GM12878 (cell line): ENCODE results near the gene MAN2A1. TPM values are rescaled to one million over a fixed set of nuclear protein-coding genes. Genes with fewer than 3 reads are reported as not detected.

Source experiments
- ATAC-seq: fragments of 200-7000 bp; cut with Tn5 transposase; 3 replicates; pipeline ENCODE4 v1.9.1; 2020; ENCODE audit warnings: mild to moderate bottlenecking, moderate library complexity
- BruUV-seq: library from RNA; stranded (reverse); fragments of 400-500 nt; replicated peaks from 2 replicates; lab custom pipeline; 2021; lab: Mats Ljungman, UMichigan
- CTCF ChIA-PET: fragments of 300-600 bp; sonication (Branson Sonifier 250); formaldehyde crosslinking; extraction: SDS; loops from one replicate; lab custom pipeline; 2021; ENCODE audit warnings: inconsistent platforms; lab: Yijun Ruan, JAX
- POLR2A ChIA-PET: fragments of 350-600 bp; formaldehyde crosslinking; extraction: SDS; loops from one replicate; lab custom pipeline; 2021; ENCODE audit warnings: inconsistent platforms; lab: Charles Lee
- RAD21 ChIA-PET: fragments of 300-600 bp; sonication (Branson Sonifier 250); formaldehyde crosslinking; loops from one replicate; lab custom pipeline; 2023; ENCODE audit warnings: antibody characterized with exemption; ENCODE audit not compliant: unreplicated experiment; lab: Charles Lee
- SMC1A ChIA-PET: fragments of 300-600 bp; sonication (Branson Sonifier 250); formaldehyde crosslinking; loops from one replicate; lab custom pipeline; 2023; ENCODE audit not compliant: unreplicated experiment, uncharacterized antibody; lab: Charles Lee
- DNase-seq: peaks from one replicate; pipeline ENCODE4 v3.0.0-alpha.2; 2011; ENCODE audit warnings: low read depth, low spot score
- FAIRE-seq: peaks from 3 replicates; lab custom pipeline; 2011; peaks lifted over from hg19 to GRCh38; lab: Jason Lieb, UNC
- H2AFZ ChIP-seq: 2 replicates; pipeline ENCODE4 v1.6.0; 2011; ENCODE audit warnings: low read depth, low read length, control low read depth; ENCODE audit not compliant: control insufficient read depth
- H3K27ac ChIP-seq: 2 replicates; pipeline ENCODE4 v1.5.1; 2011; ENCODE audit warnings: control low read depth; ENCODE audit not compliant: control insufficient read depth, insufficient read depth
- H3K27me3 ChIP-seq, 2 experiments: replicated peaks in 1 of 2; 2 replicates each; pipeline versions ENCODE4 v1.6.0 to v1.6.1; 2011; ENCODE audit warnings: low read length in 1 of 2; ENCODE audit not compliant: control insufficient read depth in 2 of 2, insufficient read depth in 2 of 2
- H3K36me3 ChIP-seq, 2 experiments: 2 replicates each; pipeline ENCODE4 v1.5.1; 2011; ENCODE audit warnings: low read length in 1 of 2; ENCODE audit not compliant: control insufficient read depth in 2 of 2, insufficient read depth in 2 of 2
- H3K4me1 ChIP-seq: 2 replicates; pipeline ENCODE4 v1.6.1; 2011; ENCODE audit warnings: mild to moderate bottlenecking, low read length, moderate library complexity, mixed read lengths; ENCODE audit not compliant: control insufficient read depth, insufficient read depth
- H3K4me2 ChIP-seq: 2 replicates; pipeline ENCODE4 v1.6.0; 2011; ENCODE audit warnings: control low read depth; ENCODE audit not compliant: control insufficient read depth, insufficient read depth
- H3K4me3 ChIP-seq: fragments of 200-600 bp; sonication (generic); 2 replicates; pipeline ENCODE4 v1.5.1; 2016
- H3K79me2 ChIP-seq: 2 replicates; pipeline ENCODE4 v1.6.0; 2011; ENCODE audit warnings: low read length; ENCODE audit not compliant: control insufficient read depth, insufficient read depth
- H3K9ac ChIP-seq: 2 replicates; pipeline ENCODE4 v1.8.0; 2011; ENCODE audit warnings: low read length, control low read depth, mixed read lengths; ENCODE audit not compliant: control insufficient read depth, insufficient read depth
- H3K9me3 ChIP-seq: replicated peaks from 3 replicates; pipeline ENCODE4 v1.5.1; 2011; ENCODE audit warnings: mild to moderate bottlenecking, low read length; ENCODE audit not compliant: control insufficient read depth, insufficient read depth
- H4K20me1 ChIP-seq: 2 replicates; pipeline ENCODE4 v1.6.0; 2011; ENCODE audit not compliant: control insufficient read depth, insufficient read depth
- BCLAF1 ChIP-seq: fragments of 450-650 bp; IDR thresholded peaks from 2 replicates; pipeline ENCODE4 v1.6.1; 2017; ENCODE audit warnings: antibody characterized with exemption, mild to moderate bottlenecking, moderate library complexity
- BHLHE40 ChIP-seq, 2 experiments: fragments of 450-650 bp in 1 of 2; IDR thresholded peaks; 2 replicates each; pipeline ENCODE4 v1.6.1; 2011 to 2017; ENCODE audit warnings: low read depth in 2 of 2, borderline replicate concordance in 1 of 2, improper control_type of control experiment in 1 of 2, low read length in 1 of 2, mild to moderate bottlenecking in 1 of 2
- CREB1 ChIP-seq: IDR thresholded peaks from 2 replicates; pipeline ENCODE4 v1.6.1; 2012; ENCODE audit warnings: low read depth, mild to moderate bottlenecking, inconsistent platforms
- GABPA ChIP-seq: IDR thresholded peaks from 2 replicates; pipeline ENCODE4 v1.6.1; 2014; ENCODE audit warnings: antibody characterized with exemption, low read depth, mild to moderate bottlenecking, inconsistent platforms
- HCFC1 ChIP-seq: fragments of 150-350 bp; IDR thresholded peaks from 2 replicates; pipeline ENCODE4 v1.6.1; 2014; ENCODE audit warnings: low read length
- HDGF ChIP-seq: fragments of 450-650 bp; IDR thresholded peaks from 2 replicates; pipeline ENCODE4 v1.6.1; 2016; ENCODE audit warnings: antibody characterized with exemption
- IKZF2 ChIP-seq, 2 experiments: fragments of 450-650 bp; IDR thresholded peaks; 2 replicates each; pipeline ENCODE4 v1.6.1; 2017; ENCODE audit warnings: mild to moderate bottlenecking in 2 of 2, moderate library complexity in 2 of 2
- MEF2A ChIP-seq: IDR thresholded peaks from 2 replicates; pipeline ENCODE4 v1.6.1; 2011; ENCODE audit warnings: low read depth, mild to moderate bottlenecking, low read length, moderate library complexity; ENCODE audit not compliant: insufficient read depth
- RELB ChIP-seq: fragments of 450-650 bp; IDR thresholded peaks from 2 replicates; pipeline ENCODE4 v1.6.1; 2017; ENCODE audit warnings: low read depth, mild to moderate bottlenecking, moderate library complexity
- SPI1 ChIP-seq: IDR thresholded peaks from 2 replicates; pipeline ENCODE4 v1.6.1; 2011; ENCODE audit warnings: low read depth, mild to moderate bottlenecking, low read length, moderate library complexity, borderline replicate concordance; ENCODE audit not compliant: insufficient read depth
- SREBF2 ChIP-seq: IDR thresholded peaks from 2 replicates; pipeline ENCODE4 v1.6.1; 2012; ENCODE audit warnings: mild to moderate bottlenecking, low read length
- SUPT20H ChIP-seq: IDR thresholded peaks from 2 replicates; pipeline ENCODE4 v1.6.1; 2011; ENCODE audit warnings: low read depth, mild to moderate bottlenecking, low read length, moderate library complexity, borderline replicate concordance; ENCODE audit not compliant: control insufficient read depth
- WGBS: methylation state at CpG from one replicate; pipeline ENCODE4 v1.1.6; 2016; ENCODE audit warnings: low lambda C conversion rate; ENCODE audit not compliant: insufficient replicate concordance, insufficient coverage; ENCODE audit errors: missing lambda C conversion rate; 5-methylcytosine and 5-hydroxymethylcytosine counted together
- in situ Hi-C: fragments of 300-500 bp; cut with MboI; formaldehyde crosslinking; loops from 9 replicates; pipeline ENCODE4 v1.14.3; 2018; ENCODE audit warnings: mixed read lengths
- intact Hi-C: fragments of 100-400 bp; cut with micrococcal nuclease; formaldehyde crosslinking; loops from one replicate; pipeline ENCODE4 v1.14.2; 2022; ENCODE audit not compliant: unreplicated experiment
- polyA plus RNA-seq, 11 experiments: library from polyadenylated mRNA; depleted of rRNA in 4 of 11; unstranded in 6 of 11; stranded (reverse) in 5 of 11; fragments of >200 nt; fragmentation: Nextera tagmentation in 4 of 11; fragmentation: Illumina TruSeq in 1 of 11; extraction: Ambion mirVana in 4 of 11; extraction: Trizol in 1 of 11; gene quantifications; 1 replicate in 1 of 11; 2 replicates in 10 of 11; pipeline versions ENCODE4 v1.2.1 to v1.2.3, GENCODE V29; 2011 to 2016; ENCODE audit warnings: inconsistent platforms in 2 of 11, missing spikeins in 2 of 11, low read depth in 1 of 11
- total RNA-seq, 4 experiments: library from RNA; depleted of rRNA in 3 of 4; stranded (reverse); fragments of >200 nt in 3 of 4; fragmentation: Illumina TruSeq in 1 of 4; extraction: Trizol in 1 of 4; gene quantifications; 2 replicates each; pipeline versions ENCODE4 v1.2.1 to v1.2.3, GENCODE V29; 2013 to 2021
- TF ChIP-seq, protein P1 (sequence below): fragments of 450-650 bp; formaldehyde crosslinking; IDR thresholded peaks from 2 replicates; pipeline ENCODE4 v1.5.0; 2022; ENCODE audit warnings: mild to moderate bottlenecking, missing genetic modification characterization
- TF ChIP-seq, protein P2 (sequence below): IDR thresholded peaks from 2 replicates; pipeline ENCODE4 v1.6.1; 2012; ENCODE audit warnings: low read depth, low read length, improper control_type of control experiment
- TF ChIP-seq, protein P3 (sequence below): IDR thresholded peaks from 2 replicates; pipeline ENCODE4 v1.6.1; 2012; ENCODE audit warnings: low read depth, low read length, improper control_type of control experiment

The MAN2A1 gene
- total and polyA plus RNA-seq, 10 of the 15 experiments (the other 5 are each of a cell fraction or from before 2014, with no cell fraction given): 4.2 to 27.9 (median 10.5) TPM

GRCh38 chr5:109836280-109836679, 146.6 kb downstream of the MAN2A1 start:
- SMC1A ChIA-PET: interaction anchor here (1.7 kb wide), 1 partner anchor 13 kb away, joined by 6 read pairs; no protein-coding TSS in a partner anchor
- DNase-seq (no peak), FAIRE-seq (no peak)
- H2AFZ ChIP-seq: no peak overlapping the region
- WGBS: 91% methylated on average over 8 of the region's 8 CpGs
- no peak overlapping the region for H3K9ac ChIP-seq
- no peaks in the 10 kb centered on the region for H3K9me3 ChIP-seq
- no peak for TF ChIP-seq HCFC1
- TF ChIP-seq BCLAF1: no peak
- no peak for TF ChIP-seq RELB
- TF ChIP-seq MEF2A: no peak
- TF ChIP-seq IKZF2 (IDR thresholded peaks at IDR 0.05): no peak
- TF ChIP-seq, protein P1, sequence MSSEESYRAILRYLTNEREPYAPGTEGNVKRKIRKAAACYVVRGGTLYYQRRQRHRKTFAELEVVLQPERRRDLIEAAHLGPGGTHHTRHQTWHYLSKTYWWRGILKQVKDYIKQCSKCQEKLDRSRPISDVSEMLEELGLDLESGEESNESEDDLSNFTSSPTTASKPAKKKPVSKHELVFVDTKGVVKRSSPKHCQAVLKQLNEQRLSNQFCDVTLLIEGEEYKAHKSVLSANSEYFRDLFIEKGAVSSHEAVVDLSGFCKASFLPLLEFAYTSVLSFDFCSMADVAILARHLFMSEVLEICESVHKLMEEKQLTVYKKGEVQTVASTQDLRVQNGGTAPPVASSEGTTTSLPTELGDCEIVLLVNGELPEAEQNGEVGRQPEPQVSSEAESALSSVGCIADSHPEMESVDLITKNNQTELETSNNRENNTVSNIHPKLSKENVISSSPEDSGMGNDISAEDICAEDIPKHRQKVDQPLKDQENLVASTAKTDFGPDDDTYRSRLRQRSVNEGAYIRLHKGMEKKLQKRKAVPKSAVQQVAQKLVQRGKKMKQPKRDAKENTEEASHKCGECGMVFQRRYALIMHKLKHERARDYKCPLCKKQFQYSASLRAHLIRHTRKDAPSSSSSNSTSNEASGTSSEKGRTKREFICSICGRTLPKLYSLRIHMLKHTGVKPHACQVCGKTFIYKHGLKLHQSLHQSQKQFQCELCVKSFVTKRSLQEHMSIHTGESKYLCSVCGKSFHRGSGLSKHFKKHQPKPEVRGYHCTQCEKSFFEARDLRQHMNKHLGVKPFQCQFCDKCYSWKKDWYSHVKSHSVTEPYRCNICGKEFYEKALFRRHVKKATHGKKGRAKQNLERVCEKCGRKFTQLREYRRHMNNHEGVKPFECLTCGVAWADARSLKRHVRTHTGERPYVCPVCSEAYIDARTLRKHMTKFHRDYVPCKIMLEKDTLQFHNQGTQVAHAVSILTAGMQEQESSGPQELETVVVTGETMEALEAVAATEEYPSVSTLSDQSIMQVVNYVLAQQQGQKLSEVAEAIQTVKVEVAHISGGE (CRISPR knock-in tag): no peak
- TF ChIP-seq, protein P2, sequence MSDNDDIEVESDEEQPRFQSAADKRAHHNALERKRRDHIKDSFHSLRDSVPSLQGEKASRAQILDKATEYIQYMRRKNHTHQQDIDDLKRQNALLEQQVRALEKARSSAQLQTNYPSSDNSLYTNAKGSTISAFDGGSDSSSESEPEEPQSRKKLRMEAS: no peak
- TF ChIP-seq SPI1: no peak
- TF ChIP-seq SUPT20H: no peak
- TF ChIP-seq BHLHE40 (IDR thresholded peaks at IDR 0.05; ENCODE audit: borderline replicate concordance in 1 of 2, low read depth in 2 of 2, low read length in 1 of 2): no peak
- no peak for TF ChIP-seq GABPA
- no peak for TF ChIP-seq HDGF
- TF ChIP-seq, protein P3, sequence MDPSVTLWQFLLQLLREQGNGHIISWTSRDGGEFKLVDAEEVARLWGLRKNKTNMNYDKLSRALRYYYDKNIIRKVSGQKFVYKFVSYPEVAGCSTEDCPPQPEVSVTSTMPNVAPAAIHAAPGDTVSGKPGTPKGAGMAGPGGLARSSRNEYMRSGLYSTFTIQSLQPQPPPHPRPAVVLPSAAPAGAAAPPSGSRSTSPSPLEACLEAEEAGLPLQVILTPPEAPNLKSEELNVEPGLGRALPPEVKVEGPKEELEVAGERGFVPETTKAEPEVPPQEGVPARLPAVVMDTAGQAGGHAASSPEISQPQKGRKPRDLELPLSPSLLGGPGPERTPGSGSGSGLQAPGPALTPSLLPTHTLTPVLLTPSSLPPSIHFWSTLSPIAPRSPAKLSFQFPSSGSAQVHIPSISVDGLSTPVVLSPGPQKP: no peak
- no peak for TF ChIP-seq CREB1
- TF ChIP-seq SREBF2: no peak
- TF ChIP-seq, all 136 proteins: peak for 0
- intact Hi-C loops: no loop called here
- no peak overlapping the region for H3K27ac ChIP-seq
- H3K36me3 ChIP-seq: no peaks in the 10 kb centered on the region; a peak in 3 of 4 replicates
- H3K4me2 ChIP-seq: no peak overlapping the region
- in situ Hi-C loops: no loop called here
- H4K20me1 ChIP-seq: no peaks in the 10 kb centered on the region
- no peaks in the 10 kb centered on the region for H3K27me3 ChIP-seq
- ChIA-PET POLR2A (interaction anchor here (0.6 kb wide), 1 partner anchor 807 kb away, joined by 3 read pairs; no protein-coding TSS in a partner anchor), RAD21 (no interaction called here), CTCF (no interaction called here)
- no peaks in the 10 kb centered on the region for H3K79me2 ChIP-seq
- no peaks in the 10 kb centered on the region for H3K4me1 ChIP-seq
- no TSS peak for BruUV-seq
- ATAC-seq: no peak
- no peak overlapping the region for H3K4me3 ChIP-seq
